Right hindlimb (tissue), 1 donor: ENCODE measurements around the gene PUM1.
A peak's percentile ranks its signal among the peaks of the same experiment; 100 is the strongest.
"Not testable (repeated sequence)": the region's sequence is repeated elsewhere in the genome, so short reads cannot be mapped to it uniquely, and the experiment has no call there.

Source experiments
- DNase-seq: peaks from one replicate; pipeline ENCODE4 v3.0.0-alpha.2; 2018

The PUM1 gene

GRCh38 chr1:31065310-31066217 is at the start of gene PUM1:
Gene PUM1 (minus strand): TSS chr1:31065717. CDS start chr1:31059566, 6,151 bp downstream.
- peak; percentile 98 for DNase-seq

GRCh38 chr1:31112266-31112935 is 46.9 kb upstream of the PUM1 start:
- no peak for DNase-seq

GRCh38 chr1:31111290-31111951 is 45.9 kb upstream of the PUM1 start:
- DNase-seq: no peak

GRCh38 chr1:31110846-31111245 is 45.3 kb upstream of the PUM1 start:
- no peak for DNase-seq

- no peak for DNase-seq
Observed at GRCh38 chr1:31108861-31109260, 43.3 kb upstream of the PUM1 start.

- DNase-seq: no peak
Observed at GRCh38 chr1:31105646-31106045, 40.1 kb upstream of the PUM1 start.

- DNase-seq: peak; percentile 22
Observed at GRCh38 chr1:31102501-31102950, 37.0 kb upstream of the PUM1 start.

- DNase-seq: no peak
Observed at GRCh38 chr1:31101147-31101502, 35.6 kb upstream of the PUM1 start.

GRCh38 chr1:31099293-31100032 is 33.9 kb upstream of the PUM1 start:
- no peak for DNase-seq

GRCh38 chr1:31095985-31096384 is 30.5 kb upstream of the PUM1 start:
- DNase-seq: no peak

- no peak for DNase-seq
Observed at GRCh38 chr1:31095298-31095981, 29.9 kb upstream of the PUM1 start.

GRCh38 chr1:31088081-31088480 is 22.6 kb upstream of the PUM1 start:
- DNase-seq: not testable (repeated sequence)

GRCh38 chr1:31084782-31085569 is 19.5 kb upstream of the PUM1 start:
- no peak for DNase-seq

- DNase-seq: no peak
Observed at GRCh38 chr1:31082385-31082784, 16.9 kb upstream of the PUM1 start.

GRCh38 chr1:31073044-31073443 is 7.5 kb upstream of the PUM1 start:
- no peak for DNase-seq

- DNase-seq: no peak
Observed at GRCh38 chr1:31072304-31072746, 6.8 kb upstream of the PUM1 start.

GRCh38 chr1:31069392-31069791 is 3.9 kb upstream of the PUM1 start:
- DNase-seq: no peak

GRCh38 chr1:31064718-31065309 is 703 bp downstream of the PUM1 start:
- DNase-seq: peak; percentile 34

- DNase-seq: no peak
Observed at GRCh38 chr1:31064111-31064717, 1.3 kb downstream of the PUM1 start.

- no peak for DNase-seq
Observed at GRCh38 chr1:31063631-31064030, 1.9 kb downstream of the PUM1 start.
